Upper lobe of left lung (tissue), 6 donors: ENCODE data around the gene CHKA. TPM values are rescaled to one million over a fixed set of nuclear protein-coding genes. Genes with fewer than 3 reads are reported as not detected.

Experiments used
- ATAC-seq, 2 donors: fragments of 200-7000 bp; cut with Tn5 transposase; one replicate each; pipeline ENCODE4 v1.9.1; 2022; ENCODE audit warnings: mild to moderate bottlenecking in 2 of 2, moderate library complexity in 2 of 2; ENCODE audit not compliant: low FRiP score in 2 of 2
- DNase-seq, 2 donors: peaks; one replicate each; pipeline ENCODE4 v3.0.0-alpha.2; 2019 to 2020
- H3K27ac ChIP-seq, 4 donors: fragments of 200-600 bp; sonication (generic); one replicate each; pipeline ENCODE4 v1.5.1; 2016 to 2019
- H3K27me3 ChIP-seq, 4 donors: fragments of 200-600 bp; sonication (generic); one replicate each; pipeline ENCODE4 v1.5.1; 2017 to 2019
- H3K36me3 ChIP-seq, 4 donors: fragments of 200-600 bp; sonication (generic); one replicate each; pipeline ENCODE4 v1.5.1; 2016 to 2019
- H3K4me1 ChIP-seq, 4 donors: fragments of 200-600 bp; sonication (generic); one replicate each; pipeline ENCODE4 v1.5.1; 2018 to 2019
- H3K4me3 ChIP-seq, 4 donors: fragments of 200-600 bp; sonication (generic); one replicate each; pipeline ENCODE4 v1.5.1; 2017 to 2019; ENCODE audit warnings: mild to moderate bottlenecking in 2 of 4, moderate library complexity in 1 of 4
- H3K9me3 ChIP-seq, 4 donors: fragments of 200-600 bp; sonication (generic); one replicate each; pipeline ENCODE4 v1.5.1; 2018 to 2019
- CTCF ChIP-seq, 6 experiments: fragments of 450-650 bp in 4 of 6; fragments of 200-600 bp in 2 of 6; sonication (generic) in 2 of 6; IDR thresholded peaks; one replicate each; pipeline ENCODE4 v1.5.1; 2016 to 2019; ENCODE audit warnings: antibody characterized with exemption in 6 of 6
- EP300 ChIP-seq, 4 donors: sonication (generic); formaldehyde crosslinking; IDR thresholded peaks; one replicate each; pipeline ENCODE4 v1.5.1; 2017; ENCODE audit warnings: antibody characterized with exemption in 4 of 4, control low read depth in 2 of 4
- POLR2A ChIP-seq, 4 donors: fragments of 450-650 bp; IDR thresholded peaks; one replicate each; pipeline ENCODE4 v1.5.1; 2016 to 2017; ENCODE audit warnings: antibody characterized with exemption in 4 of 4, mild to moderate bottlenecking in 2 of 4
- POLR2AphosphoS5 ChIP-seq, 2 donors: sonication (generic); formaldehyde crosslinking; IDR thresholded peaks; one replicate each; pipeline ENCODE4 v1.5.1; 2017; ENCODE audit warnings: antibody characterized with exemption in 2 of 2
- WGBS, 2 donors: methylation state at CpG; one replicate each; pipeline ENCODE4 v1.1.5; 2017 to 2018; 5-methylcytosine and 5-hydroxymethylcytosine counted together
- total RNA-seq, 6 donors: library from RNA; depleted of rRNA in 4 of 6; stranded (reverse); fragments of >200 nt in 4 of 6; gene quantifications; one replicate each; pipeline versions ENCODE4 v1.1.0 to v1.2.1, GENCODE V29; 2016 to 2021
- donor health status: DM: no; HTN: no; CAD: no; lungs with moderate emphysema.
- donor health status: DM: no; HTN: yes; CAD: no; lungs with severe emphysema.

The CHKA gene
- total RNA-seq, 6 donors from 2014 or later: 34.5 to 128 (median 59.1) TPM

DNA sequence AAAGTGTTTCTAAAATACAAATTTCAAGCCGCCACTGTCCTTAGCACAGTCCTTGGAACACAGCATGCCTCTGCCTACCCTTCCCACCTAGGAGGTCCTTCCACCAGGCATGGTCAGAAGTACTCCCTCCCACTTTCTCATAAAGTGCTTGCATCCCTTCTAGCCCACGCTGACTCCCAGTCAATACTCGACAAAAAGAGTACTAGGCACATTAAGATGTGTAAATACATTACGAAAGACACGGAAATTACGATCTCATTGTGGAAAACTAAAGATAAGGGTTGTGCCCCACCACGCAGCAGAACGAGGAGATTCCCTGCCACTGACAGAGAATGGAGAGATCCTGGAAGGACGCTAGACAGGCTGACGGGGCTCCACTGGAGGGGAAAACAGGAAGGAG lies 13.5 kb downstream of the CHKA start:
- Histone ChIP-seq H3K27ac (peak overlapping the region in 2 of 4 donors; percentile 23 to 56), H3K4me1 (peaks cover 0 to 25% (median 15%) of the 10 kb centered on the region in 4 donors), H3K4me3 (no peak overlapping the region), H3K27me3 (no peaks in the 10 kb centered on the region), H3K36me3 (no peaks in the 10 kb centered on the region), H3K9me3 (no peaks in the 10 kb centered on the region)
- DNase-seq: no peak
- peak in 1 of 2 donors; percentile 19 for ATAC-seq
- 58 to 74% methylated on average over 10 of the region's 10 CpGs for WGBS, 2 donors
- TF ChIP-seq CTCF (IDR thresholded peaks at IDR 0.05) (no peak), POLR2A (IDR thresholded peaks at IDR 0.05) (no peak), EP300 (IDR thresholded peaks at IDR 0.05) (no peak), POLR2AphosphoS5 (IDR thresholded peaks at IDR 0.05) (no peak)

- Histone ChIP-seq H3K4me1 (peaks cover 0 to 25% (median 15%) of the 10 kb centered on the region in 4 donors), H3K27ac (peak overlapping the region in 3 of 4 donors; percentile 23 to 30 (median 26)), H3K36me3 (no peaks in the 10 kb centered on the region), H3K9me3 (no peaks in the 10 kb centered on the region), H3K4me3 (no peak overlapping the region), H3K27me3 (no peaks in the 10 kb centered on the region)
- no peak for TF ChIP-seq POLR2AphosphoS5 (IDR thresholded peaks at IDR 0.05)
- no peak for TF ChIP-seq EP300 (IDR thresholded peaks at IDR 0.05)
- TF ChIP-seq POLR2A (IDR thresholded peaks at IDR 0.05): no peak
- no peak for TF ChIP-seq CTCF (IDR thresholded peaks at IDR 0.05)
- ATAC-seq: peak; percentile 8 to 68
- WGBS, 2 donors: 56 to 70% methylated on average over 8 of the region's 8 CpGs
- no peak for DNase-seq
Measured at GRCh38 chr11:68106165-68106940, 14.8 kb downstream of the CHKA start.

GRCh38 chr11:68099474-68100405 lies 21.4 kb downstream of the CHKA start:
- Histone ChIP-seq H3K27me3 (no peaks in the 10 kb centered on the region), H3K4me3 (no peak overlapping the region), H3K27ac (peak overlapping the region; percentile 26 to 74 (median 56)), H3K36me3 (no peaks in the 10 kb centered on the region), H3K9me3 (no peaks in the 10 kb centered on the region), H3K4me1 (peaks cover 6 to 24% (median 20%) of the 10 kb centered on the region in 4 donors)
- ATAC-seq (peak; percentile 61 to 80), DNase-seq (peak in 1 of 2 donors; percentile 70)
- TF ChIP-seq POLR2A (IDR thresholded peaks at IDR 0.05) (no peak), POLR2AphosphoS5 (IDR thresholded peaks at IDR 0.05) (peak in 1 of 2 donors; percentile 16)
- 35 to 39% methylated on average over 12 of the region's 12 CpGs for WGBS, 2 donors

DNA sequence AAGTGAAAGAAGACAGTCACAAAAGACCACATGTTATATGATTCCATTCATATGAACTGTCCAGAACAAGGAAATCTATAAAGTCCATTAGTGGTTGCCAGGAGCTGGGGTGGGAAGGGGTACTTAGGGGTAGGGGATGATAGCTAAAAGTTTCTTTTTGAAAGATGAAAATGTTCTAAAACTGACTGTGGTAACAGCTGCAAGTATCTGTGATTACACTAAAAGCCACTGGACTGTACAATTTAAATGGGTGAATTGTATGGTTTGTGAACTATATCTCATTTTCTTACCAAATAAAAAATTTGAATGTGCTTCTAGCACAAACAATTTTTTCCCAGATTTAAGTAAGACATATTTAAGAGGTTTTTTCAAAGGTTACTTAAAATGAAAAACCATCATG lies 22.1 kb downstream of the CHKA start:
- ATAC-seq: no peak
- Histone ChIP-seq H3K36me3 (no peaks in the 10 kb centered on the region), H3K9me3 (no peaks in the 10 kb centered on the region), H3K27me3 (no peaks in the 10 kb centered on the region), H3K4me1 (peaks cover 6 to 24% (median 20%) of the 10 kb centered on the region in 4 donors), H3K27ac (peak overlapping the region; percentile 26 to 74 (median 56)), H3K4me3 (no peak overlapping the region)
- no peak for TF ChIP-seq CTCF (IDR thresholded peaks at IDR 0.05)
- TF ChIP-seq POLR2AphosphoS5 (IDR thresholded peaks at IDR 0.05): no peak
- TF ChIP-seq POLR2A (IDR thresholded peaks at IDR 0.05): no peak
- TF ChIP-seq EP300 (IDR thresholded peaks at IDR 0.05): no peak
- DNase-seq: no peak

DNA sequence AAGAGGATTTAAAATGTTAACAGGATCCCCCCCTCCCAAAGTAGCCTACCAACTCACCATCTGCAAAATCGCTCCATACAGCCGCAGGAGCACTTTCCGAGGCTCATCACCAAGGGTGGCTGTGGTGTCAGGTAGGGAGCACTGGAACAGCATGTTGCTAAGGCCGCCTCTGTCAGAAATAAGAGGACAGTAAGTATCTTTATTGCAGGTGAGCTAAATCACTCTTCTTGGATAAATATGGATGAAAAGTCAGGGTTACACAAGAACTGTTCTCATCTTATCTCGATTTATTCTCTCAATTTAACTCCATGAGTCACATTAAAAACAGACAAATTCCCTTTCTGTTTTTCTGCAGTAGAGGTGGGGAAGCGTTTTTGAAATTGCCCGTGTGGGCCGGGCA lies 24.2 kb downstream of the CHKA start:
- no peak for ATAC-seq
- Histone ChIP-seq H3K4me3 (no peak overlapping the region), H3K27me3 (no peaks in the 10 kb centered on the region), H3K27ac (no peak overlapping the region), H3K4me1 (peaks cover 6 to 24% (median 20%) of the 10 kb centered on the region in 4 donors), H3K36me3 (no peaks in the 10 kb centered on the region), H3K9me3 (no peaks in the 10 kb centered on the region)
- WGBS, 2 donors: 89 to 93% methylated on average over 8 of the region's 8 CpGs
- TF ChIP-seq POLR2AphosphoS5 (IDR thresholded peaks at IDR 0.05): no peak
- DNase-seq: peak in 1 of 2 donors; percentile 42
